PC-9 (cell line): Measurements from ENCODE around the gene C1orf94.

Source experiments
- CTCF ChIP-seq: fragments of 200-600 bp; sonication (generic); conservative IDR thresholded peaks from 2 replicates; pipeline ENCODE4 v1.6.1; 2017; ENCODE audit warnings: mixed run types, antibody characterized with exemption, mild to moderate bottlenecking, moderate library complexity
- EZH2 ChIP-seq: fragments of 200-600 bp; sonication (generic); IDR thresholded peaks from 2 replicates; pipeline ENCODE4 v1.8.0; 2017; ENCODE audit warnings: antibody characterized with exemption, low read depth

- TF ChIP-seq CTCF (no peak), EZH2 (no peak)
Observed at GRCh38 chr1:34188418-34188817, 11.7 kb downstream of the C1orf94 start.
